Mesothelial cell of epicardium (in vitro differentiated cells): Measurements from ENCODE around the gene USP12. TPM values are rescaled to one million over a fixed set of nuclear protein-coding genes. Genes with fewer than 3 reads are reported as not detected.
"Not testable (repeated sequence)": the region's sequence is repeated elsewhere in the genome, so short reads cannot be mapped to it uniquely, and the experiment has no call there.

ENCODE experiments used
- DNase-seq, 2 experiments: peaks; one replicate each; pipeline ENCODE4 v3.0.0; 2021; ENCODE audit warnings: low spot score in 2 of 2; ENCODE audit not compliant: unreplicated experiment in 2 of 2
- H3K27ac Mint-ChIP-seq: 2 replicates; pipeline ENCODE4 v1.8.0; 2021; ENCODE audit warnings: mixed read lengths
- H3K27me3 Mint-ChIP-seq: 2 replicates; pipeline ENCODE4 v1.8.0; 2021; ENCODE audit warnings: low read depth, mixed read lengths
- H3K36me3 Mint-ChIP-seq: 2 replicates; pipeline ENCODE4 v1.8.0; 2021; ENCODE audit warnings: mixed read lengths
- H3K4me1 Mint-ChIP-seq: 2 replicates; pipeline ENCODE4 v1.8.0; 2021; ENCODE audit warnings: mixed read lengths
- H3K4me3 Mint-ChIP-seq: 2 replicates; pipeline ENCODE4 v1.8.0; 2021; ENCODE audit warnings: mild to moderate bottlenecking, moderate library complexity, mixed read lengths
- H3K9me3 Mint-ChIP-seq: 2 replicates; pipeline ENCODE4 v1.8.0; 2021; ENCODE audit warnings: mixed read lengths
- CTCF ChIP-seq: fragments of 200-600 bp; sonication (generic); IDR thresholded peaks from one replicate; pipeline ENCODE4 v1.5.0; 2021; ENCODE audit warnings: antibody characterized with exemption; ENCODE audit not compliant: unreplicated experiment
- total RNA-seq: library from RNA; stranded (reverse); gene quantifications from 3 replicates; pipeline ENCODE4 v1.2.1, GENCODE V29; 2021

USP12 gene
- total RNA-seq, 1 donor from 2014 or later = 22.3 TPM

DNA sequence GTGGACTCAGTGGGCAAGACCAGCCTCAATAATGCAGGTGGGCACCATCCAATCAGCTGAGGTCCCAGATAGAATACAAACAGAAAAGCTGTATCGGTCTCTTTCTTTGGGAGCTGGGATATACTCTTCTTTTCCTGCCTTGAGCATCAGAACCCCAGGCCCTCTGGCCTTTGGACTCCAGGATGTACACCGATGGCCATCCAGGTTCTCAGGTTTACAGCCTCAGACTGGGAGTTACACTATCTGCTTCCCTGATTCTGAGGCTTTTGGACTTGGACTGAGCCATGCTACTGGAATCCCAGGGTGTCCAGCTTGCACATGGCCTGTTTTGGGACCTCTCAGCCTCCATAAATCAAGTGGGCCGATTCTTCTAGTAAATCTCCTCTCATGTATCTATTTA lies 27.6 kb upstream of the USP12 start:
- no peak overlapping the region for H3K27ac Mint-ChIP-seq
- peaks cover 3% of the 10 kb centered on the region for H3K27me3 Mint-ChIP-seq
- H3K4me1 Mint-ChIP-seq = peaks cover 8% of the 10 kb centered on the region
- H3K9me3 Mint-ChIP-seq = peaks cover 8% of the 10 kb centered on the region
- peaks cover 5% of the 10 kb centered on the region for H3K36me3 Mint-ChIP-seq
- no peak overlapping the region for H3K4me3 Mint-ChIP-seq
- TF ChIP-seq CTCF = no peak
- DNase-seq = no peak

- H3K36me3 Mint-ChIP-seq = peaks cover 5% of the 10 kb centered on the region
- no peak overlapping the region for H3K27ac Mint-ChIP-seq
- no peak for TF ChIP-seq CTCF
- H3K27me3 Mint-ChIP-seq = peaks cover 3% of the 10 kb centered on the region
- no peak for DNase-seq
- H3K9me3 Mint-ChIP-seq = peaks cover 8% of the 10 kb centered on the region
- no peak overlapping the region for H3K4me3 Mint-ChIP-seq
- H3K4me1 Mint-ChIP-seq = peaks cover 8% of the 10 kb centered on the region
Measured at GRCh38 chr13:27194895-27195764, 23.5 kb upstream of the USP12 start.

- peaks cover 3% of the 10 kb centered on the region for H3K4me1 Mint-ChIP-seq
- H3K4me3 Mint-ChIP-seq = no peak overlapping the region
- TF ChIP-seq CTCF = no peak
- H3K27ac Mint-ChIP-seq = no peak overlapping the region
- H3K27me3 Mint-ChIP-seq = peaks cover 3% of the 10 kb centered on the region
- H3K9me3 Mint-ChIP-seq = peaks cover 8% of the 10 kb centered on the region
- DNase-seq = no peak
- peaks cover 5% of the 10 kb centered on the region for H3K36me3 Mint-ChIP-seq
Measured at GRCh38 chr13:27194209-27194608, 22.6 kb upstream of the USP12 start.

- Mint-ChIP-seq H3K4me3 (no peak overlapping the region), H3K27ac (no peak overlapping the region), H3K9me3 (peaks cover 8% of the 10 kb centered on the region), H3K4me1 (peaks cover 3% of the 10 kb centered on the region), H3K27me3 (peaks cover 3% of the 10 kb centered on the region), H3K36me3 (peaks cover 5% of the 10 kb centered on the region)
- no peak for TF ChIP-seq CTCF
- no peak for DNase-seq
Measured at GRCh38 chr13:27193496-27193895, 21.9 kb upstream of the USP12 start.

GRCh38 chr13:27192973-27193372 lies 21.4 kb upstream of the USP12 start:
- H3K27me3 Mint-ChIP-seq = peaks cover 3% of the 10 kb centered on the region
- peaks cover 3% of the 10 kb centered on the region for H3K4me1 Mint-ChIP-seq
- peaks cover 4% of the 10 kb centered on the region for H3K9me3 Mint-ChIP-seq
- peaks cover 3% of the 10 kb centered on the region for H3K36me3 Mint-ChIP-seq
- DNase-seq = no peak
- no peak for TF ChIP-seq CTCF
- H3K4me3 Mint-ChIP-seq = no peak overlapping the region
- H3K27ac Mint-ChIP-seq = no peak overlapping the region

GRCh38 chr13:27192367-27192766 lies 20.8 kb upstream of the USP12 start:
- not testable (repeated sequence) for DNase-seq, H3K27me3 Mint-ChIP-seq, H3K4me3 Mint-ChIP-seq, H3K36me3 Mint-ChIP-seq, H3K9me3 Mint-ChIP-seq, H3K4me1 Mint-ChIP-seq, H3K27ac Mint-ChIP-seq
